IMR-90 (cell line): ENCODE data around the gene TAF3. TPM values are rescaled to one million over a fixed set of nuclear protein-coding genes. Genes with fewer than 3 reads are reported as not detected.

Source experiments
- ATAC-seq: fragments of 200-7000 bp; cut with Tn5 transposase; 2 replicates; pipeline ENCODE4 v1.9.1; 2020; ENCODE audit warnings: low read depth, mild to moderate bottlenecking, moderate library complexity
- BruUV-seq: library from RNA; stranded (reverse); fragments of 400-500 nt; replicated peaks from 2 replicates; lab custom pipeline; 2021; lab: Mats Ljungman, UMichigan
- CTCF ChIA-PET: fragments of 300-600 bp; formaldehyde crosslinking; extraction: SDS; loops from one replicate; lab custom pipeline; 2021; ENCODE audit warnings: antibody characterized with exemption; lab: Yijun Ruan, JAX
- POLR2A ChIA-PET: fragments of 300-600 bp; sonication (Branson Sonifier 250); formaldehyde crosslinking; loops from one replicate; lab custom pipeline; 2022; ENCODE audit warnings: antibody characterized with exemption; ENCODE audit not compliant: unreplicated experiment; lab: Charles Lee
- DNase-seq: peaks from one replicate; pipeline ENCODE4 v3.0.0; 2013
- H2AFZ ChIP-seq: replicated peaks from 2 replicates; pipeline ENCODE3; 2013; ENCODE audit warnings: low read length, mild to moderate bottlenecking; ENCODE audit not compliant: poor library complexity
- H2AK5ac ChIP-seq: 2 replicates; pipeline ENCODE4 v1.6.1; 2013; ENCODE audit warnings: low read depth, low read length, inconsistent platforms
- H2AK9ac ChIP-seq: replicated peaks from 2 replicates; pipeline ENCODE3; 2013; ENCODE audit warnings: mild to moderate bottlenecking, low read depth, low read length, moderate library complexity; ENCODE audit not compliant: poor library complexity
- H2BK120ac ChIP-seq: 2 replicates; pipeline ENCODE4 v1.6.1; 2013; ENCODE audit warnings: low read depth, low read length, inconsistent platforms
- H2BK15ac ChIP-seq: 3 replicates; pipeline ENCODE4 v1.6.1; 2013; ENCODE audit warnings: low read depth, low read length, inconsistent platforms
- H2BK20ac ChIP-seq: 2 replicates; pipeline ENCODE4 v1.6.1; 2013; ENCODE audit warnings: low read depth, mild to moderate bottlenecking, inconsistent platforms, low read length, moderate library complexity
- H2BK5ac ChIP-seq: 2 replicates; pipeline ENCODE4 v1.6.1; 2013; ENCODE audit warnings: mild to moderate bottlenecking, low read depth, low read length, inconsistent platforms; ENCODE audit not compliant: poor library complexity, severe bottlenecking
- H3K14ac ChIP-seq: replicated peaks from 2 replicates; pipeline ENCODE4 v1.6.1; 2013; ENCODE audit warnings: low read depth, low read length, inconsistent platforms
- H3K18ac ChIP-seq: 2 replicates; pipeline ENCODE4 v1.6.1; 2013; ENCODE audit warnings: low read depth, low read length, control low read depth
- H3K23ac ChIP-seq: 2 replicates; pipeline ENCODE4 v1.6.1; 2013; ENCODE audit warnings: low read depth, low read length, inconsistent platforms
- H3K27ac ChIP-seq: 2 replicates; pipeline ENCODE4 v1.5.1; 2013; ENCODE audit warnings: mild to moderate bottlenecking, control low read depth, low read length; ENCODE audit not compliant: insufficient read depth
- H3K27me3 ChIP-seq: 2 replicates; pipeline ENCODE4 v1.6.1; 2013; ENCODE audit warnings: low read length; ENCODE audit not compliant: control insufficient read depth, insufficient read depth
- H3K36me3 ChIP-seq: 2 replicates; pipeline ENCODE4 v1.6.1; 2013; ENCODE audit warnings: low read length, mixed read lengths; ENCODE audit not compliant: control insufficient read depth, insufficient read depth
- H3K4ac ChIP-seq: 2 replicates; pipeline ENCODE4 v1.6.1; 2013; ENCODE audit warnings: low read depth, low read length, inconsistent platforms
- H3K4me1 ChIP-seq: 2 replicates; pipeline ENCODE4 v1.6.1; 2013; ENCODE audit warnings: low read length, mixed read lengths; ENCODE audit not compliant: control insufficient read depth, insufficient read depth
- H3K4me2 ChIP-seq: 2 replicates; pipeline ENCODE4 v1.6.1; 2013; ENCODE audit warnings: low read depth, mild to moderate bottlenecking, control low read depth, low read length, moderate library complexity
- H3K4me3 ChIP-seq: 2 replicates; pipeline ENCODE4 v1.5.1; 2013; ENCODE audit warnings: low read depth, mild to moderate bottlenecking, control low read depth, low read length, moderate library complexity; ENCODE audit not compliant: insufficient read depth
- H3K56ac ChIP-seq: 2 replicates; pipeline ENCODE4 v1.6.1; 2013; ENCODE audit warnings: low read length, inconsistent platforms; ENCODE audit not compliant: insufficient read depth; ENCODE audit errors: extremely low read depth
- H3K79me1 ChIP-seq, 2 experiments: 2 replicates each; pipeline ENCODE4 v1.6.1; 2013; ENCODE audit warnings: low read length in 2 of 2, inconsistent platforms in 1 of 2, low read depth in 1 of 2
- H3K9ac ChIP-seq: 2 replicates; pipeline ENCODE4 v1.6.1; 2013; ENCODE audit warnings: low read depth, low read length, control low read depth
- H3K9me1 ChIP-seq: 2 replicates; pipeline ENCODE4 v1.6.1; 2013; ENCODE audit warnings: low read length, inconsistent platforms; ENCODE audit not compliant: insufficient read depth
- H3K9me3 ChIP-seq: 2 replicates; pipeline ENCODE4 v1.6.1; 2013; ENCODE audit warnings: low read length; ENCODE audit not compliant: control insufficient read depth, insufficient read depth
- H4K20me1 ChIP-seq: 2 replicates; pipeline ENCODE4 v1.6.1; 2013; ENCODE audit warnings: low read length, inconsistent platforms; ENCODE audit not compliant: insufficient read depth
- H4K5ac ChIP-seq: 2 replicates; pipeline ENCODE4 v1.6.1; 2013; ENCODE audit warnings: mild to moderate bottlenecking, low read depth, low read length, control low read depth
- H4K8ac ChIP-seq, 2 experiments: 2 replicates each; pipeline ENCODE4 v1.6.1; 2013; ENCODE audit warnings: low read depth in 2 of 2, low read length in 2 of 2, control low read depth in 1 of 2, inconsistent platforms in 1 of 2
- H4K91ac ChIP-seq: 2 replicates; pipeline ENCODE4 v1.6.1; 2013; ENCODE audit warnings: low read depth, low read length, inconsistent platforms; ENCODE audit not compliant: insufficient read depth
- CEBPB ChIP-seq: IDR thresholded peaks from 2 replicates; pipeline ENCODE4 v1.6.1; 2012; ENCODE audit warnings: low read depth, low read length, improper control_type of control experiment
- CHD1 ChIP-seq: IDR thresholded peaks from 2 replicates; pipeline ENCODE4 v1.6.1; 2012; ENCODE audit warnings: low read depth, low read length, improper control_type of control experiment
- CTCF ChIP-seq: conservative IDR thresholded peaks from 2 replicates; pipeline ENCODE4 v1.5.1; 2012; ENCODE audit warnings: mild to moderate bottlenecking, low read depth, low read length, improper control_type of control experiment
- ELK1 ChIP-seq: fragments of 150-350 bp; IDR thresholded peaks from 2 replicates; pipeline ENCODE4 v1.6.1; 2016; ENCODE audit warnings: low read depth, mild to moderate bottlenecking, low read length, moderate library complexity, borderline replicate concordance
- MAZ ChIP-seq: IDR thresholded peaks from 2 replicates; pipeline ENCODE4 v1.6.1; 2012; ENCODE audit warnings: low read depth, mild to moderate bottlenecking, low read length, improper control_type of control experiment, moderate library complexity, borderline replicate concordance
- MXI1 ChIP-seq: IDR thresholded peaks from 2 replicates; pipeline ENCODE4 v1.6.1; 2012; ENCODE audit warnings: low read depth, mild to moderate bottlenecking, low read length, moderate library complexity, borderline replicate concordance
- POLR2A ChIP-seq: IDR thresholded peaks from 2 replicates; pipeline ENCODE4 v1.6.1; 2012; ENCODE audit warnings: mild to moderate bottlenecking, low read depth, low read length
- RAD21 ChIP-seq: IDR thresholded peaks from 2 replicates; pipeline ENCODE4 v1.6.1; 2012; ENCODE audit warnings: low read length, improper control_type of control experiment
- RCOR1 ChIP-seq: IDR thresholded peaks from 2 replicates; pipeline ENCODE4 v1.6.1; 2012; ENCODE audit warnings: mild to moderate bottlenecking, low read length, improper control_type of control experiment; ENCODE audit not compliant: insufficient replicate concordance
- USF2 ChIP-seq: fragments of 150-350 bp; IDR thresholded peaks from 2 replicates; pipeline ENCODE4 v1.6.1; 2017; ENCODE audit warnings: mild to moderate bottlenecking, antibody characterized with exemption, low read length, low read depth
- WGBS, 2 experiments: methylation state at CpG; one replicate each; pipeline versions ENCODE4 v1.1.5 to v1.1.7; 2013; ENCODE audit warnings: missing lambda C conversion rate in 2 of 2; ENCODE audit not compliant: insufficient read length in 1 of 2; ENCODE audit errors: extremely low coverage in 2 of 2; 5-methylcytosine and 5-hydroxymethylcytosine counted together
- dilution Hi-C: fragments of 300-500 bp; cut with HindIII; formaldehyde crosslinking; loops from one replicate; pipeline ENCODE4 v1.14.3; 2018; ENCODE audit warnings: low sequenced_read_pairs; ENCODE audit not compliant: unreplicated experiment
- in situ Hi-C: fragments of 300-500 bp; cut with MboI; formaldehyde crosslinking; loops from 3 replicates; pipeline ENCODE4 v1.14.3; 2019; ENCODE audit warnings: low sequenced_read_pairs, inconsistent platforms, mixed read lengths
- intact Hi-C: fragments of 100-400 bp; cut with micrococcal nuclease; formaldehyde crosslinking; loops from 2 replicates; pipeline ENCODE4 v1.10.0; 2022
- polyA plus RNA-seq, 3 experiments: library from polyadenylated mRNA; depleted of rRNA; stranded (reverse); fragments of >200 nt; gene quantifications; 2 replicates each; pipeline ENCODE4 v1.2.3, GENCODE V29; 2012; ENCODE audit warnings: low replicate concordance in 1 of 3
- total RNA-seq: library from RNA; depleted of rRNA; stranded (reverse); fragments of >200 nt; gene quantifications from 2 replicates; pipeline ENCODE4 v1.2.3, GENCODE V29; 2012

The TAF3 gene
- total and polyA plus RNA-seq, 2 of the 4 experiments (the other 2 are of a cell fraction): 1.4 to 2.3 TPM

GRCh38 chr10:7915923-7916536 lies 97.7 kb downstream of the TAF3 start:
- H4K5ac ChIP-seq: no peak overlapping the region
- no peak overlapping the region for H2AK5ac ChIP-seq
- H2BK20ac ChIP-seq: no peak overlapping the region
- no peak overlapping the region for H3K18ac ChIP-seq
- no peak overlapping the region for H3K9ac ChIP-seq
- 0 out of 2 replicates have a peak, but pooled peaks cover 2% of the 10 kb centered on the region for H3K4me1 ChIP-seq
- no peak overlapping the region for H4K91ac ChIP-seq
- no peak overlapping the region for H4K8ac ChIP-seq
- no TSS peak for BruUV-seq
- H3K14ac ChIP-seq: no peak overlapping the region
- ATAC-seq: peak; percentile 60; the same call in 1 of the 2 replicates
- no peak for TF ChIP-seq CHD1
- TF ChIP-seq MAZ: no peak
- TF ChIP-seq USF2: no peak
- no peak for TF ChIP-seq POLR2A
- no peak for TF ChIP-seq RAD21
- no peak for TF ChIP-seq CEBPB
- TF ChIP-seq RCOR1: no peak
- no peak for TF ChIP-seq ELK1
- TF ChIP-seq MXI1: no peak
- TF ChIP-seq CTCF: no peak
- H3K56ac ChIP-seq: no peak overlapping the region
- ChIA-PET POLR2A (no interaction called here), CTCF (interaction anchor here (0.6 kb wide), 1 partner anchor 231 kb away, joined by 3 read pairs; no protein-coding TSS in a partner anchor)
- peaks cover 21 to 24% of the 10 kb centered on the region in 2 experiments; a peak in 3 of 4 replicates for H3K79me1 ChIP-seq
- dilution Hi-C loops: no loop called here
- no peak overlapping the region for H3K27ac ChIP-seq
- no peak overlapping the region for H2BK120ac ChIP-seq
- no peak overlapping the region for H3K23ac ChIP-seq
- no peak overlapping the region for H2AK9ac ChIP-seq
- H3K4me2 ChIP-seq: no peak overlapping the region
- H3K9me3 ChIP-seq: no peaks in the 10 kb centered on the region
- intact Hi-C loops: no loop called here
- no peak overlapping the region for H2BK5ac ChIP-seq
- WGBS, 2 experiments: no CpG with 5 or more reads among the region's 1 CpG
- H3K36me3 ChIP-seq: no peaks in the 10 kb centered on the region
- H3K4me3 ChIP-seq: no peak overlapping the region
- H4K20me1 ChIP-seq: no peaks in the 10 kb centered on the region
- in situ Hi-C loops: no loop called here
- no peaks in the 10 kb centered on the region for H3K27me3 ChIP-seq
- H2BK15ac ChIP-seq: no peak overlapping the region
- no peak overlapping the region for H2AFZ ChIP-seq
- H3K9me1 ChIP-seq: no peaks in the 10 kb centered on the region
- no peak overlapping the region for H3K4ac ChIP-seq
- DNase-seq: peak; percentile 63
